MM.1S (cell line): ENCODE results near the gene GABRA5.

Experiments used
- CTCF ChIP-seq: fragments of 300-600 bp; sonication (generic); IDR thresholded peaks from 2 replicates; pipeline ENCODE4 v1.5.1; 2016; ENCODE audit warnings: antibody characterized with exemption, low read length, mixed read lengths
- EZH2 ChIP-seq: fragments of 300-600 bp; sonication (generic); optimal IDR thresholded peaks from 2 replicates; pipeline ENCODE3; 2017; ENCODE audit warnings: low read depth, mild to moderate bottlenecking, antibody characterized with exemption, low read length, mixed read lengths
- EZH2phosphoT487 ChIP-seq: fragments of 300-600 bp; sonication (generic); IDR thresholded peaks from 2 replicates; pipeline ENCODE4 v1.6.1; 2018; ENCODE audit warnings: antibody characterized with exemption, low read length

- TF ChIP-seq CTCF: peak; percentile 78
- TF ChIP-seq EZH2: no peak
- no peak for TF ChIP-seq EZH2phosphoT487
These were observed 24.8 kb downstream of the GABRA5 start for GRCh38 chr15:26891448-26892181.
